WTC11 (cell line): ENCODE measurements around the gene GLIPR2. TPM values are rescaled to one million over a fixed set of nuclear protein-coding genes. Genes with fewer than 3 reads are reported as not detected.

Experiments
- ATAC-seq: fragments of 200-7000 bp; cut with Tn5 transposase; 2 replicates; pipeline ENCODE4 v1.10.0; 2021; ENCODE audit warnings: mild to moderate bottlenecking, moderate library complexity
- CTCF ChIA-PET: fragments of 300-600 bp; sonication (Branson Sonifier 250); formaldehyde crosslinking; loops from one replicate; lab custom pipeline; 2021; ENCODE audit warnings: antibody characterized with exemption; lab: Charles Lee
- POLR2A ChIA-PET: fragments of 350-600 bp; sonication (Branson Sonifier 250); formaldehyde crosslinking; loops from one replicate; lab custom pipeline; 2021; ENCODE audit warnings: antibody characterized with exemption; lab: Charles Lee
- DNase-seq: peaks from one replicate; pipeline ENCODE4 v3.0.0; 2021; ENCODE audit warnings: low spot score
- H3K27ac Mint-ChIP-seq: 2 replicates; pipeline ENCODE4 v1.8.0; 2021; ENCODE audit warnings: mixed read lengths
- H3K27me3 Mint-ChIP-seq: 2 replicates; pipeline ENCODE4 v1.8.0; 2021; ENCODE audit warnings: low read depth, mild to moderate bottlenecking, moderate library complexity, mixed read lengths
- H3K36me3 Mint-ChIP-seq: 2 replicates; pipeline ENCODE4 v1.8.0; 2021; ENCODE audit warnings: mixed read lengths
- H3K4me1 Mint-ChIP-seq: 2 replicates; pipeline ENCODE4 v1.8.0; 2022; ENCODE audit warnings: mixed read lengths
- H3K4me3 Mint-ChIP-seq: 2 replicates; pipeline ENCODE4 v1.8.0; 2021; ENCODE audit warnings: mild to moderate bottlenecking, moderate library complexity, mixed read lengths
- H3K9me3 Mint-ChIP-seq: 2 replicates; pipeline ENCODE4 v1.8.0; 2021; ENCODE audit warnings: mixed read lengths
- AFF4 ChIP-seq: sonication (generic); formaldehyde crosslinking; IDR thresholded peaks from 2 replicates; pipeline ENCODE4 v1.8.1; 2023; ENCODE audit warnings: mild to moderate bottlenecking, missing genetic modification reagents, borderline replicate concordance
- ATF1 ChIP-seq: sonication (generic); formaldehyde crosslinking; IDR thresholded peaks from 2 replicates; pipeline ENCODE4 v1.8.1; 2023; ENCODE audit warnings: mild to moderate bottlenecking, moderate library complexity, missing genetic modification reagents
- ATF2 ChIP-seq: sonication (generic); formaldehyde crosslinking; IDR thresholded peaks from 2 replicates; pipeline ENCODE4 v1.8.1; 2022; ENCODE audit warnings: low read depth, missing genetic modification reagents, borderline replicate concordance
- ATF6 ChIP-seq: sonication (generic); formaldehyde crosslinking; IDR thresholded peaks from 2 replicates; pipeline ENCODE4 v1.8.1; 2023; ENCODE audit warnings: mild to moderate bottlenecking, missing genetic modification reagents
- ELF4 ChIP-seq: sonication (generic); formaldehyde crosslinking; IDR thresholded peaks from 2 replicates; pipeline ENCODE4 v1.8.1; 2022; ENCODE audit warnings: low read depth, mild to moderate bottlenecking, moderate library complexity, missing genetic modification reagents
- ERG ChIP-seq: fragments of 250-450 bp; sonication (Bioruptor Pico); IDR thresholded peaks from 2 replicates; pipeline ENCODE4 v1.8.0; 2021; ENCODE audit warnings: mild to moderate bottlenecking
- FOXK1 ChIP-seq: sonication (generic); formaldehyde crosslinking; IDR thresholded peaks from 2 replicates; pipeline ENCODE4 v1.8.0; 2022; ENCODE audit warnings: mild to moderate bottlenecking, moderate library complexity, missing genetic modification reagents
- NFATC4 ChIP-seq: fragments of 250-450 bp; sonication (Bioruptor Pico); IDR thresholded peaks from 2 replicates; pipeline ENCODE4 v1.9.0; 2021; ENCODE audit warnings: mild to moderate bottlenecking
- OVOL2 ChIP-seq: fragments of 250-450 bp; sonication (Bioruptor Pico); IDR thresholded peaks from 2 replicates; pipeline ENCODE4 v1.9.0; 2021; ENCODE audit warnings: mild to moderate bottlenecking, borderline replicate concordance
- PREB ChIP-seq: sonication (generic); formaldehyde crosslinking; IDR thresholded peaks from 2 replicates; pipeline ENCODE4 v1.8.1; 2022; ENCODE audit warnings: mild to moderate bottlenecking, missing genetic modification reagents, moderate library complexity, borderline replicate concordance
- PRRX2 ChIP-seq: fragments of 250-450 bp; sonication (Bioruptor Pico); IDR thresholded peaks from 2 replicates; pipeline ENCODE4 v1.8.0; 2021; ENCODE audit warnings: mild to moderate bottlenecking
- RELA ChIP-seq: sonication (generic); formaldehyde crosslinking; IDR thresholded peaks from 2 replicates; pipeline ENCODE4 v1.8.1; 2022; ENCODE audit warnings: missing genetic modification reagents, mild to moderate bottlenecking, borderline replicate concordance
- RORB ChIP-seq: fragments of 250-450 bp; sonication (Bioruptor Pico); IDR thresholded peaks from 2 replicates; pipeline ENCODE4 v1.9.0; 2021; ENCODE audit warnings: mild to moderate bottlenecking
- SMAD4 ChIP-seq: sonication (generic); formaldehyde crosslinking; IDR thresholded peaks from 2 replicates; pipeline ENCODE4 v1.8.0; 2022; ENCODE audit warnings: mild to moderate bottlenecking, missing genetic modification reagents
- USF1 ChIP-seq: sonication (generic); formaldehyde crosslinking; IDR thresholded peaks from 2 replicates; pipeline ENCODE4 v1.8.0; 2022; ENCODE audit warnings: mild to moderate bottlenecking, missing genetic modification reagents
- ZBTB43 ChIP-seq: sonication (generic); formaldehyde crosslinking; IDR thresholded peaks from 2 replicates; pipeline ENCODE4 v1.8.1; 2023; ENCODE audit warnings: mild to moderate bottlenecking, missing genetic modification reagents
- ZNF138 ChIP-seq: sonication (generic); formaldehyde crosslinking; conservative IDR thresholded peaks from 2 replicates; pipeline ENCODE4 v1.8.1; 2022; ENCODE audit warnings: mild to moderate bottlenecking, moderate library complexity, missing genetic modification reagents
- ZNF219 ChIP-seq: sonication (generic); formaldehyde crosslinking; IDR thresholded peaks from 2 replicates; pipeline ENCODE4 v1.8.0; 2023; ENCODE audit warnings: missing genetic modification reagents, mild to moderate bottlenecking, borderline replicate concordance
- ZNF396 ChIP-seq: fragments of 250-450 bp; sonication (Bioruptor Pico); IDR thresholded peaks from 2 replicates; pipeline ENCODE4 v1.8.0; 2021; ENCODE audit warnings: mild to moderate bottlenecking, moderate library complexity, borderline replicate concordance
- ZNF423 ChIP-seq: fragments of 250-450 bp; sonication (Bioruptor Pico); IDR thresholded peaks from 2 replicates; pipeline ENCODE4 v2.1.2; 2022; ENCODE audit warnings: mild to moderate bottlenecking, moderate library complexity
- total RNA-seq: library from RNA; stranded (reverse); gene quantifications from 3 replicates; pipeline ENCODE4 v1.2.3, GENCODE V29; 2021

GLIPR2 gene
- total RNA-seq, 1 experiment from 2014 or later, result 3.7 TPM

- DNase-seq (no peak), ATAC-seq (no peak)
- Mint-ChIP-seq H3K36me3 (peaks cover 13% of the 10 kb centered on the region), H3K4me1 (no peaks in the 10 kb centered on the region; the same call in 1 of the 2 replicates), H3K4me3 (no peak overlapping the region), H3K9me3 (peaks cover 18% of the 10 kb centered on the region), H3K27me3 (peaks cover 32% of the 10 kb centered on the region), H3K27ac (no peak overlapping the region)
- CTCF ChIA-PET, result interaction anchor here (2.4 kb wide), 1 partner anchor 21 kb away, joined by 9 read pairs; no protein-coding TSS in a partner anchor
- TF ChIP-seq ZNF219 (CRISPR knock-in tag) (no peak), ERG (CRISPR knock-in tag) (no peak), RELA (CRISPR knock-in tag) (no peak), ATF2 (CRISPR knock-in tag) (no peak), ATF1 (CRISPR knock-in tag) (no peak), OVOL2 (no peak), USF1 (CRISPR knock-in tag) (no peak), AFF4 (CRISPR knock-in tag) (no peak), FOXK1 (CRISPR knock-in tag) (no peak), ZNF138 (CRISPR knock-in tag) (no peak), RORB (no peak), ZNF423 (CRISPR knock-in tag) (no peak), ELF4 (CRISPR knock-in tag) (no peak), SMAD4 (CRISPR knock-in tag) (no peak), ATF6 (no peak)
- POLR2A ChIA-PET, result no interaction called here
These were observed 8.0 kb downstream of the GLIPR2 start for GRCh38 chr9:36144309-36145232.

GRCh38 chr9:36145970-36146369 is 9.4 kb downstream of the GLIPR2 start:
- ATAC-seq (no peak), DNase-seq (no peak)
- no peaks in the 10 kb centered on the region; the same call in 1 of the 2 replicates for H3K4me1 Mint-ChIP-seq
- no peak overlapping the region for H3K27ac Mint-ChIP-seq
- CTCF ChIA-PET, result no interaction called here
- peaks cover 13% of the 10 kb centered on the region for H3K36me3 Mint-ChIP-seq
- POLR2A ChIA-PET, result no interaction called here
- peaks cover 18% of the 10 kb centered on the region for H3K9me3 Mint-ChIP-seq
- no peak overlapping the region for H3K4me3 Mint-ChIP-seq
- peaks cover 23% of the 10 kb centered on the region for H3K27me3 Mint-ChIP-seq
- TF ChIP-seq ZNF396 (CRISPR knock-in tag), result no peak
- no peak for TF ChIP-seq PREB
- TF ChIP-seq USF1 (CRISPR knock-in tag), result no peak
- no peak for TF ChIP-seq NFATC4 (CRISPR knock-in tag)
- TF ChIP-seq PRRX2 (CRISPR knock-in tag), result no peak
- no peak for TF ChIP-seq ZNF423 (CRISPR knock-in tag)
- TF ChIP-seq ZBTB43 (CRISPR knock-in tag), result no peak
